SW480 (cell line): ENCODE measurements around the gene P2RX2.

Source experiments
- DNase-seq: peaks from one replicate; pipeline ENCODE4 v3.0.0-alpha.2; 2016; ENCODE audit warnings: low spot score

The P2RX2 gene

DNA sequence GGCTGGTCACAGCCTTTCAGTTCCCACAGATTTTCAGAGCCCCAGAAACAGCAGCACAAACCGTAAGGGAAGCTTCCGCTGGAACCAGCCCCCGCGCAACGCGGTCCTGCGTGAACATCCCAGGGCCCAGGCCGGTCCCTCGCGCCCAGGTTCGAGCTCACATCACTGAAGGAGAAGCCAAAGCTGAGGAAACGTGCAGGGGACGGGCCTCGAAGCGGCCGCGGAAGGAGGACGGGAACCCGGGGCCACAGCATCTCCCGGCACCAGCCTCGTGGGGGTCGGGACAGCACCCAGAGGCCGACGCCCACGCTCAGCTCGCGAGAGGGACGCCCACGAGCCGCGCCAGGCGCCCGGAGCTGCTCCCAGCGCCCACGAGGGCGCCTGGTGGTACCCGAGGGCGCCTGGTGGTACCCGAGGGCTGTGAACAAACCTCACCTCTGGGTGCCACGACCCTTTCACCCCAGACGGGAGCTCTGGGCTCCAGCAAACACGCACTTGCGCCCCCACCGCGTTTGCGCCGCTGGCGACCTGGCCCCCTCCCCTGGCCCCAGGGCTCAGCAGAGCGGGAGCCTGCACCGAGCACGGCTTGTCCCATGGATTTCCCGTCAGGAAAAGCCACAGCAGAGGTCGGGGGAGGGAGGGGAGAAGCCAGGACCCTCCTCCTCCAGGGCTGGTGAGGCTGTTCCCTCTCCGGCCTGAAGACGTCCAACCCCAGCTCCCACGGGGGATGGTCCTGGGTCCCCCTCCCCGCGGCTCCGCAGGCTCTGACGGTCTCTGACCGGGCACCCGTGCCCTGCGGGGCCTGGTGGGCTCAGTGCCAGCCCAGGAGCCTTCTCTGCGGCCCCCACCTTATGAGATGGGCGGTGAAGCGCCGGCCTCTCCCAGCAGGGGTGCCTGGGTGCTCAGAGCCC lies 15.1 kb upstream of the P2RX2 start:
- DNase-seq = no peak

DNA sequence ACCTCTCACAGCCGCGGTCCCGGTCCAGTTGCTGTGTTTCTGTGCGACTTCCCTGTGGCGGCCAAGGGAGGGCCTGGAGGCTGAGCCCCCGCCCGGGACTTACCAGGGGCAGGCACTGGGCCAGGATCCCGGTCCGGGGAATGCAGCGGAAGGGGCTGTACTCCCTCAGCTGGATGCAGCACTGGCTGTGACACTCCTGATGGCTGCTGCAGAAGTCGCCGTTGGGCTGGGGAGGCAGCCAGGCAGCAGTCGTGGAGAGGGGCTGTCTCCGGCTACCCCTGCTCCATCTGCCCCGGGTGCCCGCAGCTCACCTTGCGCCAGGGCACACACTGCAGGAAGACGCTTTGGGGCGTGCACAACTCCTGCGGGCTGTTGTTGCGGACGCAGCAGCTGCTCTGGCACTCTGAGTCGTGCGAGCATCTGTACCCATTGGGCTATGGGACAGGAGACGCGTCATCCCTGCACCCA lies 14.4 kb upstream of the P2RX2 start:
- no peak for DNase-seq

DNA sequence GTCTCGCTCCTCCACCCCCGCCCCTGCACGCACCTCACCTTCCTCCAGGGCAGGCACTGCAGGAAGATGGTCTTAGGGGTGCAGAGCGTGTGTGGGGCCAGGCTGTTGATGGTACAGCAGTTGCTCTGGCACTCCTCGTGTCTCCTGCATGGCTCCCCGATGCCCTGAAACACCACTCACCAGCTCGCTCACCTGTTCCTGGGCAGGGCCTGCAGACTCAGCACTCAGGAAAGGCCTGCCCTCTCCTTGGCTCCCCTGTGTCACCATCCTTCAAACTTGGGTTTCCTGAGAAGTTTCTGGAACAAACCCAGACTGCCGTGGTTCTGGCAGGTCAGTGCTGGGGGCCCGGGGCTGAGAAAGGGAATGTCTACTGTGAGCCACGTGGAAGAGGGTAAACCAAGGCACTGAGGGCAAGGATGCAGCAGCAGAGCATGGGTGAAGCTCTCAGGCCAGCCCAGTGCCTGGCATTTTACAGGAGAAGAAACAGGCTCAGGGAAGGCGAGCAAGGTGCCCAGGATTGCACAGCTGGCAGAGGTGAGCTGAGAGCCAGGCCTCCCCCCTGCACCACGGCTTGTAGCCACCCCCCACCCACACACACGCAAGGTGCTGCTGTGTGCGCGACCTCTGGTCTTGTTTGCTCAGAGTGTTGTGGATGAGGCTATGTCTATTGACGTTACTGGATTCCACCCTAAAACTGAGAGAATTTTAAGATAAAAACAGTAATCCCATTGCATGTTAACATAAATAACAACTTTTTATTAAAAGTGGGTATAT lies 13.7 kb upstream of the P2RX2 start:
- no peak for DNase-seq

DNA sequence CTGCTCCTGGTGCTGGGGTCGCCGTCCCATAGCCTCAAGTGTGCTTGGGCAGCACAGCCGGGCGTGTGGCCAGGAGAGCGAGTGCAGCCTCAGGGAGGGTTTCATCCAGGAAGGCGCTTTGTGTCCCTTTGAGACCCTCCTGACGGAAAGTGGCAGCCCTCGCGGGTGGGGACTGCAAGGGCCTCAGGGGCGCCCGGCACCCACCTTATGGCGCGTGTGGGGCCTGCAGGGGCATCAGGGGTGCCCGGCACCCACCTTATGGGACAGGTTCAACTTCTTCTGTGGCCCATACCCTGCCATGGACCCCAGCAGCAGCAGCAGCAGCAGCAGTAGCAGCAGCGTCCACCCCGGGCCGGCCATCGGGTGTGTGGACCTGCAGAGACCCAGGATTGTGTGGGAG lies 12.7 kb upstream of the P2RX2 start:
- no peak for DNase-seq

DNA sequence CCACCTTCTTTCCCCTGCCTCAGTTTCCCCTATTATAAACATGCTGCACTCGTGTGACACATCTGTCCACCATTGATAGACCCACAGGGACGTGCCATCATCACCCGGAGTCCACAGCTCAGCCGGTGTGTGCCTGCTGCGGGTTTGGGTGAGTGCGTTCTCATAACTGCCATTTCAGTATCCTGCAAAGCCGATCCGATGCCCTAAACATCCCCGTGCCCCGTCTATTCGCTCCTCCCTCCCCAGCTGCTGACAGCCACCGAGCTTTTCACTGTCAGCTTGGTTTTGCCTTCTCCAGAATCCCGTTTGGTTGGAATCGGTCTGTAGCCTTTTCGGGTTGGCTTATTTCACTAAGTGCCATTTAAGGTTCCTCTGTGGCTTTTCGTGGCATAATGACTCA lies 12.1 kb upstream of the P2RX2 start:
- DNase-seq = no peak

DNA sequence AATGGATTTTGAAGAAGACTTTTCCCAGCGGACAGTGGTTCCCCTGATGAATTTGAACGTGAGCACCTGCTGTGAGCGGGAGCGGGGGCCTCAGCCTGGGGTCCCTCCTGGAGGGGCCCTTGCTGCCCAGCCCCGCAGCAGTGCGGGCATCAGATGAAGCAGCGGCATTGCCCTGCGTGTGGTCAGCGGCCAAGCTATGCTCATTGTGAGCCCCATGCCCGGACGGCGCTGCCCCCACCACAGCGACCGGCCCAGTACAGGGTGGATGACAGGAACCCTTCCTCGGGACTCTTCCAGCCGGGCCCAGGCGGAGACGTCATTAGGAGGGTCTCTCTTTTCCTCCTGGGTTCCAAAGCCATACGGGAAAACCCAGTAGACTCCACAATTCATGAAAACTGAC lies 11.6 kb upstream of the P2RX2 start:
- DNase-seq = no peak

DNA sequence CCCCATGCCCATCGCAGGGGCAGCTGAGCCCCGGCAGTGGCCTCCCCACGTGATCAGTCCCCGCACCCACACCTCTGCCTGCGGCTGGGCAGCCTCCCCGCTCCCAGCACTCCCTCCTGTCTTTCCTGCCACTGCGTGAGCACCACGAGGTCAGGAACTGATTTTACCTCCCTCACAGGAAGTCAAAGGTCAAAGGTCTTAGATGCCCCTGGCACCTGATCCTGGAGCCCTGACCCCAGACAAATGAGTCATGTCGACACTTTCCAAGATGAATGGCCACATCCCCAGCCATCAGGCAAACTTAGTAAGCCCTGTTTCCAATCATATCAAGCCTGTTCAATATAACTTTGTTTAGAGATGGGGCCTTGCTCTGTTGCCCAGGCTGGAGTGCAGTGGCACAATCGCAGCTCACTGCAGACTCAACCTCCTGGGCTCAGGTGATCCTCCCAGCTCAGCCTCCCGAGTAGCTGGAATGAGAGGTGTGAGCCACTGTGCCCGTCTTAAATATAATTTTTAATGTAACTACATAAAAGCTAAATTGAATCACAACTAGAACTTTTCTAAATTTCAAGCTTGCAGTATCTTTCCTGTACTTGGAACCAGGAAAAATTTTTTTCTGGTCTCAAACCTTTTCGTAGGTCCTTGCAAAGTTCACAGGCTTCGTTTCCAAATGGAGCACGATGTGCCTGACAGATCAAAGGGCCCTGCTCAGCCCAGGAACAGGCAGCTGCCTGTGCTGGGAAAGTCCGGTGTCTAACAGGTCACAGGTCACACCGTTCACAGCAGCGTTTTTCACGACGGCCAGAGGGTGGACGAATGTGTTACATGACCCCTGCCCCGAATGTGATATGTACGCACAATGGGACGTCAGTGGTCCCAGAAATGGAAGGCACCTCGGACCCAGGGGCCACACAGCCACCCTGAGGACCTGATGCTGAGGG lies 10.1 kb upstream of the P2RX2 start:
- DNase-seq = peak; percentile 22

DNA sequence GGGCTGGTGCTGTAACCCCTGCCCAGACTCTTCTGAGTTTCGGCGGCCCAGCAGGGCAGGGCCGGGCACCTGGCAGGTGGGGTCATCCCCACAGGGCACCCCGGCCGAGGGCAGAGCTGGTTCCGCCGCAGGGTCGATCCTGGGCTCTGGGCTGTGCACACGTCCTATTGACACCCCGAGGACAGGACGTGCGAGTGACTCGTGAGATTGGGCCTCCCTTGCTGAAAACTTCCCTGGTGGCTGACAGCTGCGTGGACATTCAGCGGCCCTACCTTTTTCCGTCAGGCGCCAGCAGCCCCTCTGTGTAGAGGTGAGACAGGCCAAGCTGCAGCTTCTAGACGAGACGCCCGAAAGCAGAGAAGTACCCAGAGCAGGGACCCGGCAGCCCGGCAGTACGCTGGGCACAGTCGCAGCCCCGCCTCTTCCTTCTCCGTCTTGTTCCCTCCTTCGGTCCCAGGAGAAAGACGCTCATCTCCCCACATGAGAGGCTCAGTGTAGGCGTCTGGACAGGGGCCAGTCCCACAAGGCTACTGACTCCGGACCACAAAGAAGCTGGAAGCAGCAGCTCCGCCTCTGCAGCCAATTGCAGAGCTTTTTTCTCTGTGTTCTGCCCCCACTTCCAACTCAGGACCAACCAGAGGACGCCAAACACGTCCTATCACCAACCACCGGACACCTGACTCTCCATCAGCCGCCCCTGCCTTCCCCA lies 8.4 kb upstream of the P2RX2 start, which contains the start of gene LRCOL1:
TSS of gene LRCOL1 (minus strand) at position 532 of the 709 bp plus-strand sequence. CDS start 4,331 bp downstream, outside the sequence.
- peak; percentile 75 for DNase-seq

DNA sequence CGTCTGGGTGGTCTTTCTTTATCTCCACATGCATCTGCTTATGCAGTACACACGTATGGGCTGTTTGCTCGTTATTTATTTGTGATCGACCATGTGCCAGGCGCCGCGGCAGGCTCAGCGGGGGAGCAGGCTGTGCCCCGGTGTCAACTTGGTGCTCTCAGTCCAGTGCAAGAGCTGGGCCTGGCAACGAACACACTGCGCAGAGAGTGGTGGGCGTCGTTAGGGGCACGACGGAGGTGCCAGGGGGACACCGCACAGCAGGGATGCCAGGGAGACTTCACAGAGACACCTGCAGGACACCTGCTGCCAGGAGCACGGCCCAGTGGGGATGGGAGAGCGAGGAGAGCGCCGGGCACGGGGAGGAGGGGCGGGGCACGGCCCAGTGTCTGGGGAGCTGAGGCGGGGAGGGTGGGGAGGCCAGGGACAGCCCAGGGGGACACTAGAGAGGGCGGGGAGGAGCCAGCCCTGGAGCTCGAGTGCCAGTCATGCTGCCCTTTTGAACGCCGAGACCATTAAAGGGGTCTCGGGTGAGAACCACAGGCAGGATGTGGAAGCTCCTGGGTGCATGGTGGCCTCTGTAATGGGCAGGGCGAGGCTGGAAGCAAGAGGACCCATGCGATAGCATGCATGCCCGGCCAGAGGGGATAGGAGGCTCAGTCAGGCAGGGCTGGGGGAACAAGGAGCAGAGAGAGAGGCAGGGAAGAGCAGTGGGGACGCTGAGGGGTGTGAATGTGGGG lies 7.5 kb upstream of the P2RX2 start:
- peak; percentile 26 for DNase-seq

DNA sequence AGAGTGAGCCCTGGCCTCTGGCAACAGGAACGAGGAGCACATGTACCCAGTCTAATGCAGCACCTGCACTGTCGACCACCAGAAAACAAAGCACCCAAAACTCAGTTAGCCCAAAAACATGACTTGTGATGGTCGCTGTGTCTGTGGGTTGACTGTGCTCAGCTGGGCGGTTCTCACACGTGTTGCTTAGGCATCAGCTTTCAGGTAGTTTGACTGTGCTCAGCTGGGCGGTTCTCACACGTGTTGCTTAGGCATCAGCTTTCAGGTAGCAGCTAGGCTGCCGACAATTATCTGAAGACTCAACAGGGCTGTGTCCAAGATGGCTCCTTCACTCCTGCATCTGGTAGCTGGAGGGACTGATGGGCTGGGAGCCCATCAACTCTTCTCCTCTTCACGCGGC lies 7.0 kb upstream of the P2RX2 start:
- DNase-seq = no peak

DNA sequence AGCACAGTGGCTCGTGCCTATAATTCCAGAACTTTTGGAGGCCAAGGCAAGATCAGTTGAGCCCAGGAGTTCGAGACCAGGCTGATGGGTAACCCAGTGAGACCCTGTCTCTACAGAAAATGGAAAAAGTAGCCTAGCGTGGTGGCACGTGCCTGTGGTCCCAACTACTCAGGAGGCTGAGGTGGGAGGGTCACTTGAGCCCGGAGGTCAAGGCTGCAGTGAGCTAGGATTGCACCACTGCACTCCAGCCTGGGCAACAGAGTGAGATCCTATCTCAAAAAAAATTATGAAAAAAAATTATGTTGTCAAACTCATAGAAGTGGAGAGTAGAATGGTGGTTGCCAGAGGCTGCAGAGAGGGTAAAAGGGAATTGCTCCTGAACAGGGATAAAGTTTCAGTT lies 4.5 kb upstream of the P2RX2 start:
- DNase-seq = no peak

DNA sequence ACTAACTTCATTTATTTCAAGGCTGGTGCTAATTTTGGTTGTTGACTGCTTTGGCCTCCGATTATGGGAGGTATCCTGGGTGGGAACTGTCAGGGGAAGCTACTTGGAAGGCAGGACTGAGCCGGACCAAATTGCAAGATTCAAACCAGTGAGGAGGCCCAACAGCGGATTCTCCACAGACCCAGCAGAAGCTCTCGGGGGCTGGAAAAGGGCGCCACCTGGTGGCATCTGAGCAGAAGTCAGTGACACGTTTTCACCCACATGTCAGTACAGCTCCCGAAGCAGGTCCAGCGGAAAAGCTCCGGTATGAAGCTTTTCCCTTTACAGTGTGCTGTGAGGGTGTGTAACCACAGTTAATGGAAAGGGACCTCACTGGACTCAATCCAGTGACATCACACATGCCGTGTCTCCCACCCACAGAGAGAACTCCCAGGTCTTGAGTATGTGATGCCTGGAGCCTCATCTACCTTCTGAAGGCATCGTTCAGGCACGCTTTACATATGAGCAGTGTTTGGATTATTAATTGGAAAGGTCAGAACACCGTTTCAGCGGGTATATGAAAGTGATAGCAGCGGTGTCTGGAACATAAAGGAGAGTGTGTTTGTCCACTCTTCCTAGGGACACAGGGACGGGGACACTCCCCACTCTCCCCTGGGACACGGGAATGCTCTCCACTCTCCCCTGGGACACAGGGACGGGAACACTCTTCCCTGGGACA lies 3.6 kb upstream of the P2RX2 start:
- DNase-seq = peak; percentile 73

DNA sequence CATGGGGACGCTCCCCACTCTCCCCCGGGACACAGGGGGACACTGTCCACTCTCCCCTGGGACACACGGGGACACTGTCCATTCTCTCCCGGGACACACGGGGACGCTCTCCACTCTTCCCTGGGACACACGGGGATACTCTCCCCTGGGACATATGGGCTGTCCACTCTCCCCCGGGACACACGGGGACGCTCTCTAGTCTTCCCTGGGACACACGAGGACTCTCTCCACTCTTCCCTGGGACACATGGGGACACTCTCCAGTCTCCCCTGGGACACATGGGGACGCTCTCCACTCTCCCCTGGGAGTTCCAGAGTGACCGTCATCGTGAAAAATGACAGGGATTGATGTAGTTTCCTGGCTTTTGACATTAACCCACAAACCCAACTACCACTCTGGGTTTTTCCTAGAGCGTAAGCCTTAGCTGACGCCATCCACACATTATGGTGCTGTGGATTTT lies 3.0 kb upstream of the P2RX2 start:
- DNase-seq = no peak

DNA sequence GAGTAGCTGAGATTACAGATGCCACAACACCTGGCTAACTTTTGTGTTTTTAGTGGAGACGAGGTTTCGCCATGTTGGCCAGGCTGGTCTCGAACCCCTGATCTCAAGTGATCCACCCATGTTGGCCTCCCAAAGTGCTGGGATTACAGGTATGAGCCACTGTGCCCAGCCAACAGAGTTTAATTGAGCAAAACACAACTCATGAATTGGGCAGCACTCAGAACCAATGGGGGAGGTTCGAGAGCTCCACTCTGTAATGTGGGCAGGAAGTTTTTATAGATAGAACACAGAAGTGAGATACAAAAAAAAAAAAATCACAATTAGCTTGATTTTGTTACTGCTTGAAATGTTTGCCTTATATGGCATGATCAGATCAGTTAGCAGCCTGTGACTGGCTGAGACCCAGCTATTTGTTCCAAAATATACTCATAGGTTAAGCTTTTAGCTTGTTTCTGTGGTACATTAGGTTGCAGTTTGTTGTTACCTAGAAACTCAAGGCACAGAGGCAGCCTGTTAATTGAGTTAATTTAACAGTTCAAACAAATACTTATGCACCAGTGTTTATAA lies 1.4 kb upstream of the P2RX2 start:
- no peak for DNase-seq

DNA sequence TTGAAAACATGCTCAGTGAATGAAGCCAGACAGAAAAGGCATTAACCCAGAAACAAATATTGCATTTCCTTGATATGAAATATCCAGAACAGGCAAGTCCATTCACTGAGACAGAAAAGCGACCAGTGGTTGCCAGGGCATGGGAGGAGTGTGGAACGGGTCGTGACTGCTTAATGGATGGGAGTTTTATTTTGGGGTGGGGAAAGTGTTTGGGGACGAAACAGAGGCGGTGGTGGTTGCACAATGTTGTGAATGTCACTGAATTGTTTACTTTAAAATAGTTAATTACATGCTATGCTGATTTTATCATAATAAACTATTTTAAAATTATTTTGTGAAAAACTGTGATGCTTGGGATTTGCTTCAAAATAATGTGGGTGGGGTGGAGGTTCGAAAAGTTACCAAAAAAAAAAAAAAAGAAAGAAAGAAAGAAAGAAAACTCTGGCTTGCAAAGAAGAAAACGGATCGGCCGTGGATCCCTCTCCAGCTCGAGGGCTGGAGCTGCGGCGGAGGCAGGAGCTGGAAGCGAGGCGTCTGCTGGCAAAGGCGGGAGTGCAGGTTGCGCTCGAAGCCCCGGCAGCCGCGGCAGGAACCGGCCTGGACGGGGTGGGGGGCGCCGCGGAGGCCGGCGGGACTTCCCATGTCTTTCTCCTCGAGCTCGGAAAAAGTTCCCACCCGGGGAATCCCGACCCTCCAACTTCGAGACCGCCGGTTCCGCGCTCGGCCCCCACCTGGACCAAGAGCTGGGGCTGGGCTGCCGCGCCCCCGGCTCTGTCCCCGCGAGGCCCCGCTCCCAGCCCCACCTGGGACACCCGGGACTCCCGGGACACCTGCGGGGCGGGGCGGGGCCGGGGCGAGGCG lies 524 bp upstream of the P2RX2 start:
- DNase-seq = no peak

DNA sequence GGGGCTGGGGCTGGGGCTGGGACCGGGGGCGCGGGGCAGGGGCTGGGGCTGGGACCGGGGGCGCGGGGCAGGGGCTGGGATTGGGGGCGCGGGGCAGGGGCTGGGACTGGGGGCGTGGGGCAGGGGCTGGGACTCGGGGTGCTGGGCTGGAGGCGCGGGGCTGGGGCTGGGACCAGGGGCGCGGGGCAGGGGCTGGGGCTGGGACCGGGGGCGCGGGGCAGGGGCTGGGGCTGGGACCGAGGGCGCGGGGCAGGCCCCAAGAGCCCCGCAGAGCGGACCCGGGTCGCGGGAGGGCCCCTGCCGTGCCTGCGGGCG lies 452 bp downstream of the P2RX2 start:
- DNase-seq = no peak

DNA sequence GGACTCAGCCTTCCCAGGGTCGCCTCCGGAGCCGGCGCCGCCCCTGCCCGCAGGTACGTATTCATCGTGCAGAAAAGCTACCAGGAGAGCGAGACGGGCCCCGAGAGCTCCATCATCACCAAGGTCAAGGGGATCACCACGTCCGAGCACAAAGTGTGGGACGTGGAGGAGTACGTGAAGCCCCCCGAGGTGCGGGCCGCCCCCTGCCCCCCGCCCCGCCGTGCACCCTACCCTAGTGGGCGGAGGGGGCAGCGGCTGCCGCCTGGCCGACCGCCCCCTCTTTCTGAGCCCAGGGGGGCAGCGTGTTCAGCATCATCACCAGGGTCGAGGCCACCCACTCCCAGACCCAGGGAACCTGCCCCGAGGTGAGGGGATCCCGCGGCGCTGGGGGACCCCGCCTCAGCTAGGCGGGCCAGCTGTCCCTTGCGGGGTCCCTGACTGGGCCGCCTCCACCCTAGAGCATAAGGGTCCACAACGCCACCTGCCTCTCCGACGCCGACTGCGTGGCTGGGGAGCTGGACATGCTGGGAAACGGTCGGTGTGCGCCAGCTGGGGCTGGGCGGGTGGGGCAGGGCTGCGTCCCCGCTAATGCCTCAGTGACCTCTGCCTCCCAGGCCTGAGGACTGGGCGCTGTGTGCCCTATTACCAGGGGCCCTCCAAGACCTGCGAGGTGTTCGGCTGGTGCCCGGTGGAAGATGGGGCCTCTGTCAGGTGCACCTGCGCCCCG lies 973 bp downstream of the P2RX2 start:
- no peak for DNase-seq
